ENCODE measurements around the gene TCEAL2. TPM values are rescaled to one million over a fixed set of nuclear protein-coding genes. Genes with fewer than 3 reads are reported as not detected.
A peak's percentile ranks its signal among the peaks of the same experiment; 100 is the strongest.

TCEAL2 gene
- total RNA-seq, 1 donor from 2014 or later = 4.4 TPM

DNA sequence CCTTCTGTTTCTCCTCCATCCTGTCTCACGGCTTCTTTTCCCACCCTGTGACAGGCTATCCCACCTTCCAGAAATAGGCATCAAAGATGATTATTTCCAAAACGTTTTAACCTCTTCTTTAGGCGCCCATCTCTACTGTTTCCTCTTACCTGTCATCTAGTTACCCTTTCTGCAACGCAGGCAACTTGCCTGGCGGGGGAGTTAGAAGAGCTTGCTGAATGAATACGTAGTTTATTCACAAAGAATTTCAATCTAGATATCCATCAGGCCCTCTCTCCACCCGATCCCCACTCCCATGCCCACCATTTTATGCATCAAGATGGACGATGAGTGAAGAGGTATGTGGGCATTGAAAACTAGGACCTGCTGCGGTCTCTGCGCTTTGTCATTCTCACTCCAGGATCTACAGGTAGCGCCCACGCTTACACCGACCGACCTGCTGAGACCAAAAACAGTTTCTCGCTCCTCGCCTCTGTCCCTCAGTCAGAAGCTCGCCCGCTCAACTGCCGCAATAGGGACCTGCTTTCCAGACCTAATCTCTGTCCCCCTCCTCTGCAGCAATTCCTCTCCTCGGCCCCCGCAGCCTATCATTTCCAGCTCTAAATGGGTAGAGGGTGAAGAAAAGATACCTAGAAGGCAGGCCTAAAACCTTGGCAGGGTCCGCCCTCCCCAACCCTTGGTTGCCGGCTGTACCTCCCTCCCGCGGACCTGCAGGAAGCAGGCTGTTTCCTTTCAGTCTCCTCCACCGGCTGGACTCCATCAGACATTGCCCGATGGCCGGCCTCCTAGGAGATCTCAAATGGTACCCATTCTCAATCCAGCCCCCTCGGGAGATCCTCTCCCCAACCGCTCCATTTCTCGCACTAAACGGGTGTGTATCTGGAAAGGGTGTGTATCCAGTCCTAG is 29.7 kb downstream of the TCEAL2 start:
- TF ChIP-seq, protein P1, sequence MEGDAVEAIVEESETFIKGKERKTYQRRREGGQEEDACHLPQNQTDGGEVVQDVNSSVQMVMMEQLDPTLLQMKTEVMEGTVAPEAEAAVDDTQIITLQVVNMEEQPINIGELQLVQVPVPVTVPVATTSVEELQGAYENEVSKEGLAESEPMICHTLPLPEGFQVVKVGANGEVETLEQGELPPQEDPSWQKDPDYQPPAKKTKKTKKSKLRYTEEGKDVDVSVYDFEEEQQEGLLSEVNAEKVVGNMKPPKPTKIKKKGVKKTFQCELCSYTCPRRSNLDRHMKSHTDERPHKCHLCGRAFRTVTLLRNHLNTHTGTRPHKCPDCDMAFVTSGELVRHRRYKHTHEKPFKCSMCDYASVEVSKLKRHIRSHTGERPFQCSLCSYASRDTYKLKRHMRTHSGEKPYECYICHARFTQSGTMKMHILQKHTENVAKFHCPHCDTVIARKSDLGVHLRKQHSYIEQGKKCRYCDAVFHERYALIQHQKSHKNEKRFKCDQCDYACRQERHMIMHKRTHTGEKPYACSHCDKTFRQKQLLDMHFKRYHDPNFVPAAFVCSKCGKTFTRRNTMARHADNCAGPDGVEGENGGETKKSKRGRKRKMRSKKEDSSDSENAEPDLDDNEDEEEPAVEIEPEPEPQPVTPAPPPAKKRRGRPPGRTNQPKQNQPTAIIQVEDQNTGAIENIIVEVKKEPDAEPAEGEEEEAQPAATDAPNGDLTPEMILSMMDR (conservative IDR thresholded peaks at IDR 0.05) = no peak
- no peak for DNase-seq (ENCODE audit: low read depth, low spot score)
- peak overlapping the region; percentile 97 for H3K27ac Mint-ChIP-seq (ENCODE audit: unreplicated experiment)
- peaks cover 2% of the 10 kb centered on the region for H3K36me3 Mint-ChIP-seq (ENCODE audit: low read depth)
- H3K27me3 Mint-ChIP-seq (ENCODE audit: low read depth) = peaks cover 28% of the 10 kb centered on the region
- H3K4me1 Mint-ChIP-seq = peaks cover 12% of the 10 kb centered on the region
- no peaks in the 10 kb centered on the region for H3K9me3 Mint-ChIP-seq
- peak overlapping the region; percentile 97 for H3K4me3 Mint-ChIP-seq

DNA sequence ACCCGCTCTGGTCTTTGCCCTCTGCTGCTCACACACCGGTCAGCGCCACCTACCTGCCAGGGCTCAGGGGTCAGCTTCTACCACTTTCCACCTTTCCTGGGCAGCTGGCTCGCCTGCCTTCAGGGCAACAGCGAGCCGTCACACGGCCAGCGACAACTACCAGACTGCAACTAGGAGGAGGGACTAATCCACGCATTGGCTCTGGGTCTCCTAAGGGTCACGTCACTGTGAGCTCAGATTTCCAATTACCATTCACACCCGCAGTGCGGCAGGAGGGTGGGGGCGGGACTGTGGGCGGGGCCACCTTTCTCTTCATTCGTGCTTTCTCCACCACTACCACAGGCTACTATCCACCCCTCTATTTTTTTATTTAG is 30.3 kb downstream of the TCEAL2 start, which contains the start of gene BEX5:
Gene BEX5, minus strand, starts transcription at position 172 of the 374 bp plus-strand sequence. CDS start 1,712 bp downstream, outside the sequence.
- no peaks in the 10 kb centered on the region for H3K9me3 Mint-ChIP-seq
- TF ChIP-seq, protein P1 (conservative IDR thresholded peaks at IDR 0.05) = no peak
- peak; percentile 29 for DNase-seq (ENCODE audit: low read depth, low spot score)
- peaks cover 2% of the 10 kb centered on the region for H3K36me3 Mint-ChIP-seq (ENCODE audit: low read depth)
- H3K4me1 Mint-ChIP-seq = peaks cover 12% of the 10 kb centered on the region
- peak within 1 kb of the TSS; percentile 97 for H3K4me3 Mint-ChIP-seq
- H3K27ac Mint-ChIP-seq (ENCODE audit: unreplicated experiment) = peak within 1 kb of the TSS; percentile 97
- peaks cover 28% of the 10 kb centered on the region for H3K27me3 Mint-ChIP-seq (ENCODE audit: low read depth)

Other genes with a start within 250 kb of the TCEAL2 start
- gene ZMAT1, start 193.7 kb upstream of the TCEAL2 start, total RNA-seq = 4.7 and 4.9 TPM in 2 replicates
- gene TCEAL6, start 16.8 kb downstream of the TCEAL2 start, total RNA-seq = not detected in 2 replicates
- gene BEX5, start 30.3 kb downstream of the TCEAL2 start, total RNA-seq = 3.1 and 3.8 TPM in 2 replicates
- gene TCP11X1, start 89.6 kb downstream of the TCEAL2 start, total RNA-seq = not detected in 2 replicates
- gene NXF2, start 121.5 kb downstream of the TCEAL2 start, total RNA-seq = not detected in 2 replicates

Data from neural crest cell (in vitro differentiated cells).